NOMO-1 treated with dmso at 0.1 percent for 144 hours (cell line): ENCODE results near the gene MISP.
"Not testable (repeated sequence)": the region's sequence is repeated elsewhere in the genome, so short reads cannot be mapped to it uniquely, and the experiment has no call there.

ENCODE experiments used
- DNase-seq: peaks from one replicate; lab custom pipeline; 2025; ENCODE audit not compliant: unreplicated experiment; lab: John Stamatoyannopoulos, UW

The MISP gene

GRCh38 chr19:750640-751423 lies at the start of gene MISP:
Gene MISP (plus strand): TSS chr19:751112. CDS start chr19:756947, 5,835 bp downstream.
- DNase-seq: no peak

- DNase-seq: not testable (repeated sequence)
Observed at GRCh38 chr19:702847-703246, 48.1 kb upstream of the MISP start.

- DNase-seq: no peak
Observed at GRCh38 chr19:703329-703650, 47.6 kb upstream of the MISP start.

GRCh38 chr19:703651-704446 lies 47.1 kb upstream of the MISP start:
- peak; percentile 97 for DNase-seq

GRCh38 chr19:704447-704741 lies 46.5 kb upstream of the MISP start:
- no peak for DNase-seq

- no peak for DNase-seq
Observed at GRCh38 chr19:708154-709143, 42.5 kb upstream of the MISP start, which contains the start of gene PALM. Gene PALM (plus strand): TSS chr19:708935. CDS start chr19:709147, 212 bp downstream.

- no peak for DNase-seq
Observed at GRCh38 chr19:709196-709964, 41.5 kb upstream of the MISP start.

- DNase-seq: no peak
Observed at GRCh38 chr19:709965-710571, 40.8 kb upstream of the MISP start.

- DNase-seq: no peak
Observed at GRCh38 chr19:710767-711166, 40.1 kb upstream of the MISP start.

- DNase-seq: no peak
Observed at GRCh38 chr19:711254-711653, 39.7 kb upstream of the MISP start.

- DNase-seq: no peak
Observed at GRCh38 chr19:715347-715746, 35.6 kb upstream of the MISP start.

GRCh38 chr19:718251-718951 lies 32.5 kb upstream of the MISP start:
- no peak for DNase-seq

- no peak for DNase-seq
Observed at GRCh38 chr19:718991-719512, 31.9 kb upstream of the MISP start.

GRCh38 chr19:719636-720344 lies 31.1 kb upstream of the MISP start:
- no peak for DNase-seq

GRCh38 chr19:720345-721160 lies 30.4 kb upstream of the MISP start:
- DNase-seq: no peak

GRCh38 chr19:722553-723101 lies 28.3 kb upstream of the MISP start:
- DNase-seq: no peak

- no peak for DNase-seq
Observed at GRCh38 chr19:723247-723646, 27.7 kb upstream of the MISP start.

GRCh38 chr19:723714-724113 lies 27.2 kb upstream of the MISP start:
- no peak for DNase-seq
